Karpas-422 (cell line): ENCODE data around the gene RBM47. TPM values are rescaled to one million over a fixed set of nuclear protein-coding genes. Genes with fewer than 3 reads are reported as not detected.
A peak's percentile ranks its signal among the peaks of the same experiment; 100 is the strongest.

Source experiments
- DNase-seq: peaks from one replicate; pipeline ENCODE4 v3.0.0-alpha.2; 2015
- H2AFZ ChIP-seq: fragments of 200-600 bp; sonication (generic); 2 replicates; pipeline ENCODE4 v1.6.1; 2014; ENCODE audit warnings: antibody characterized with exemption, low read length, mixed read lengths
- H3K27ac ChIP-seq: fragments of 200-600 bp; sonication (generic); 2 replicates; pipeline ENCODE4 v1.5.1; 2014; ENCODE audit warnings: mild to moderate bottlenecking, low read length, moderate library complexity
- H3K27me3 ChIP-seq: fragments of 200-600 bp; sonication (generic); 2 replicates; pipeline ENCODE4 v1.6.1; 2014; ENCODE audit warnings: low read length, mixed read lengths
- H3K36me3 ChIP-seq: fragments of 200-600 bp; sonication (generic); 2 replicates; pipeline ENCODE4 v1.6.1; 2014; ENCODE audit warnings: low read length, mixed read lengths; ENCODE audit not compliant: insufficient read depth
- H3K4me1 ChIP-seq: fragments of 200-600 bp; sonication (generic); 2 replicates; pipeline ENCODE4 v1.6.1; 2014; ENCODE audit warnings: mild to moderate bottlenecking, low read length, mixed read lengths
- H3K4me2 ChIP-seq: fragments of 200-600 bp; sonication (generic); 2 replicates; pipeline ENCODE4 v1.6.1; 2014; ENCODE audit warnings: low read length, low read depth, mild to moderate bottlenecking; ENCODE audit not compliant: poor library complexity, severe bottlenecking
- H3K4me3 ChIP-seq: fragments of 200-600 bp; sonication (generic); 2 replicates; pipeline ENCODE4 v1.5.1; 2014; ENCODE audit warnings: mild to moderate bottlenecking, antibody characterized with exemption, low read length, mixed read lengths
- H3K79me2 ChIP-seq: fragments of 200-600 bp; sonication (generic); 2 replicates; pipeline ENCODE4 v1.6.1; 2014; ENCODE audit warnings: mild to moderate bottlenecking, low read length, mixed read lengths
- H3K9ac ChIP-seq: fragments of 200-600 bp; sonication (generic); 2 replicates; pipeline ENCODE4 v1.6.0; 2014; ENCODE audit warnings: low read length
- H3K9me2 ChIP-seq: fragments of 200-600 bp; sonication (generic), shearing (Covaris generic); replicated peaks from 2 replicates; pipeline ENCODE4 v1.6.0; 2014; ENCODE audit warnings: mild to moderate bottlenecking, low read length, moderate library complexity; ENCODE audit not compliant: insufficient read depth
- H3K9me3 ChIP-seq: fragments of 300-700, 200-600 bp; sonication (generic); 2 replicates; pipeline ENCODE4 v1.6.1; 2014; ENCODE audit warnings: low read length, mixed read lengths
- H4K20me1 ChIP-seq: fragments of 200-600 bp; sonication (generic); 2 replicates; pipeline ENCODE4 v1.6.1; 2014; ENCODE audit warnings: mild to moderate bottlenecking, antibody characterized with exemption, low read length, low read depth; ENCODE audit not compliant: insufficient read depth
- total RNA-seq: library from RNA; depleted of rRNA; stranded (reverse); fragments of >200 nt; shearing (Covaris generic); gene quantifications from 2 replicates; pipeline ENCODE4 v1.2.3, GENCODE V29; 2014; ENCODE audit warnings: low replicate concordance

RBM47 gene
- total RNA-seq, 1 experiment from 2014 or later = not detected

DNA sequence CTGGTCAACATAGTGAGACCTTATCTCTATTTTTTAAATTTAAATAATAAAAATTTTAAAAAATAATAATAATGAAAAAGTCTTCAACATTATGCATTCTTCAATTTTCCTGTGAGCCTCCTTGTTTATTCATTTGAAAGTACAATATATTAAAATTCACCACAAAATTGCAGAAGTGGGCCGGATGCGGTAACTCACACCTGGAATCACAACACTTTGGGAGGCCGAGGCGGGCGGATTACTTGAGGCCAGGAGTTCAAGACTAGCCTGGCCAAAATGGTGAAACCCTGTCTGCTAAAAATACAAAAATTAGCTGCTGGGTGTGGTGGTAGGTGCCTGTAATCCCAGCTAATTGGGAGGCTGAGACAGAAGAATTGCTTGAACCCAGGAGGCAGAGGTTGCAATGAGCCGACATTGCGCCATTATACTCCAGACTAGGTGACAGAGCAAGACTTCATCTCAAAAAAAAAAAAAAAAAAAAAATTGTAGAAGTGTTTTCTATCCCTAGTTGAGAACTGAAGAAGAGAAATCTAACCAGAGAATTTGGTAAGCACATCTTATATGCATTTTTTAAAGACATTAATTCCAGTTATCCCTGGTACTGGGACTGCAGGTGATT, 56.9 kb downstream of the RBM47 start:
- H3K27me3 ChIP-seq = no peaks in the 10 kb centered on the region
- H3K27ac ChIP-seq = no peak overlapping the region
- H4K20me1 ChIP-seq = no peaks in the 10 kb centered on the region
- H3K79me2 ChIP-seq = no peaks in the 10 kb centered on the region
- H2AFZ ChIP-seq = no peak overlapping the region
- no peak for DNase-seq
- H3K9me3 ChIP-seq = no peaks in the 10 kb centered on the region
- no peak overlapping the region for H3K4me2 ChIP-seq
- peaks cover 3% of the 10 kb centered on the region; the same call in 1 of the 2 replicates for H3K4me1 ChIP-seq
- H3K4me3 ChIP-seq = no peak overlapping the region
- no peaks in the 10 kb centered on the region for H3K36me3 ChIP-seq
- no peak overlapping the region for H3K9ac ChIP-seq
- H3K9me2 ChIP-seq = no peaks in the 10 kb centered on the region

DNA sequence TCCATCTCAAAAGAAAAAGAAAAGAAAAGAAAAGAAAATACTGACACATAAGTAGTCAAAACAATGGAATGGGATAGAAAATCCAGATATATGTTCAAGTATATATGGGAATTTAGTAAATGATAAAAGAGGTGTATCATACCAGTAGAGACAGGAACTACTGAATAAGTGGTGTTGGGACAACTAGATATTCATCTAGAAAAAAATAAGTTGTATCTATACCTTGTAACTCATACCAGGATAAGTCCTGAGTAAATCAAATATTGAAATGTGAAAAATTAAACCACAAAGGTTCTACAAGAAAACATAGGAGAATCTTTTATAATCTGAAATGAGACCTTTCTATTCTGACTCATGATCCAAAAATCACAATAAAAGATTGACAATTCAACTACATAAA, 58.5 kb downstream of the RBM47 start:
- Histone ChIP-seq H3K79me2 (no peaks in the 10 kb centered on the region), H3K27me3 (no peaks in the 10 kb centered on the region), H4K20me1 (no peaks in the 10 kb centered on the region), H3K9me3 (no peaks in the 10 kb centered on the region), H3K4me3 (no peak overlapping the region), H3K9me2 (no peaks in the 10 kb centered on the region), H3K4me1 (peaks cover 3% of the 10 kb centered on the region; the same call in 1 of the 2 replicates), H3K27ac (no peak overlapping the region), H3K9ac (no peak overlapping the region), H3K4me2 (no peak overlapping the region), H3K36me3 (no peaks in the 10 kb centered on the region), H2AFZ (no peak overlapping the region)
- no peak for DNase-seq

DNA sequence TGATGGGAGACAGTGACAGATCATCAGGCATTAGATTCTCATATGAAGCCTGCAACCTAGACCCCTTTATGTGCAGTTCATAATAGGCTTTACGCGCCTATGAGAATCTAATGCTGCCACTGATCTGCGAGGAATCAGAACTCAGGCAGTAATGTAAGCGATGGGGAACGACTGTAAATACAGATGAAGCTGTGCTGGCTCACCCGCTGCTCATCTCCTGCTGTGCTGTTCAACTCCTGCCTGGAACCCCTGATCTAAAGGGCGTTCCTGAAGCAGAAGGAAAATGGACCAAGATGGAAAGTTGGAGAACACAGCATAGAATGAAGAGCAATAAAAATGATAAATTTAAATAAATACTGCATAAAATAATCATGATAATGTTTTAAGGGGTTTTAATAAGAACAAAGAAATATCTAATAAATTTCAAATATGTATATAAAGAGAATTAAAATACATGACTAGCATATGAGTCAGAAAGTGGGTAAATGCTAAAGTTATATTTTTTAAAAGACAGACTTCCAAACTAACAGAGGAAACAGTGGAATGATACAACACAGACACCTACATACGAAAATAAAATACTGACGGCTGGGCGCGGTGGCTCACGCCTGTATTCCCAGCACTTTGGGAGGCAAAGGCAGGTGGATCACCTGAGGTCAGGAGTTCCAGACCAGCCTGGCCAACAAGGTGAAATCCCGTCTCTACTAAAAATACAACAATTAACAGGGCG, 59.2 kb downstream of the RBM47 start:
- Histone ChIP-seq H3K4me3 (no peak overlapping the region), H3K4me2 (no peak overlapping the region), H2AFZ (no peak overlapping the region), H3K36me3 (no peaks in the 10 kb centered on the region), H3K9me2 (no peaks in the 10 kb centered on the region), H3K79me2 (no peaks in the 10 kb centered on the region), H3K4me1 (peaks cover 3% of the 10 kb centered on the region; the same call in 1 of the 2 replicates), H3K9ac (no peak overlapping the region), H3K27ac (no peak overlapping the region), H3K27me3 (no peaks in the 10 kb centered on the region), H3K9me3 (no peaks in the 10 kb centered on the region), H4K20me1 (no peaks in the 10 kb centered on the region)
- no peak for DNase-seq

DNA sequence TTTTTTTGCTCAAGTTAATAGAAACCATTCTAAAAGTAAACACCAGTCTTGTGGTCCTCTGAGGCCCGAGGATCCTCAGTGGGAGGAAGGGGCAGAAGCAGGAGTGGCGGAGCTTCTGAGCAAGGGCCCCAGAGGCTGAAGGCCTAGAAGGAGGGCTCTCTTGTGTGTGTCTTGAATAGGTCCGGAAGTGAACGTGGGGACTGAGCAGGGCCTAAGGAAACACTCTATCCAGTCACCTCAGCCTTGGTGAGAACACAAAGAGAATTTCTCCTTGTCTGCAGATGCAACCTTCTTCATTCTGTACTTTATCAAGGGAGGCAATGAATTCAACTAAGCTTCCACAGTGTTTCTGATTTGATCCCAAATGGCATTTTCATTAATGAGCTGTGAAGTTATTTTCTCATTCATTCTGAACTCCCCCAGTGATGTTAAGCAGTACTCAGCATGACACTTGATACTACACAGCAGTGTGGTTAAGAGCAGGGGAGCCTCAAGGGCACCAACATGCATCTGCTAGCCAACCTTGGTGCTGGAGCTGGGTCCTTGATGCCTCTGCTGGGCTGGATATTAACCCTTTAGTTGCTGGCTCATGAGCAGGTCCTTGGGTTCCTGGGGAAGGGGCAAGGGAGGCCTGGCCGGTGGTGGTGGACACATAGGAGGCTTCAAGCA, 64.7 kb downstream of the RBM47 start:
- Histone ChIP-seq H3K36me3 (no peaks in the 10 kb centered on the region), H3K79me2 (no peaks in the 10 kb centered on the region), H3K9ac (no peak overlapping the region), H3K9me2 (no peaks in the 10 kb centered on the region), H3K4me3 (no peak overlapping the region), H3K4me1 (no peaks in the 10 kb centered on the region; the same call in 1 of the 2 replicates), H3K27me3 (no peaks in the 10 kb centered on the region), H4K20me1 (no peaks in the 10 kb centered on the region), H3K27ac (no peak overlapping the region), H3K4me2 (no peak overlapping the region), H2AFZ (no peak overlapping the region), H3K9me3 (no peaks in the 10 kb centered on the region)
- no peak for DNase-seq

DNA sequence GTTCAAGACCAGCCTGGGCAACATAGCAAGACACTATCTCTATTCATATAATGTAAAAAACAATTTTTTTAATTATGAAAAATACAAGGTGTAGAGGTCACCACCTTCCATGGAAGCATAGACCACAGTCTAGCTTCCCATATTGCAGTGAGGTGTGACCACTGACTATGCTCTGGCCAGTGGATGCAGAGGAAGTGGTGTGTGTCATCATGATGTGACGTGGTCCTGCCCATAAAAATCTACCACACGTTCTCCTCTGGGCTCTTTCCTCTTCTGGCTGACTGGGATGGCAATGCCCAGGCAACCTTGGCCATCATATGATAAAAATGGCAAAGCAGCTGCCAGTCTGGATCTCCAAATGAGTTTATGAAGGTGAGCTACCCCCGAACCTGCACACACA, 65.7 kb downstream of the RBM47 start:
- DNase-seq = no peak
- no peaks in the 10 kb centered on the region for H4K20me1 ChIP-seq
- no peaks in the 10 kb centered on the region for H3K79me2 ChIP-seq
- H3K36me3 ChIP-seq = no peaks in the 10 kb centered on the region
- H3K4me3 ChIP-seq = no peak overlapping the region
- H3K27ac ChIP-seq = no peak overlapping the region
- H3K9ac ChIP-seq = no peak overlapping the region
- H3K27me3 ChIP-seq = no peaks in the 10 kb centered on the region
- no peaks in the 10 kb centered on the region for H3K9me2 ChIP-seq
- H3K9me3 ChIP-seq = no peaks in the 10 kb centered on the region
- no peaks in the 10 kb centered on the region; the same call in 1 of the 2 replicates for H3K4me1 ChIP-seq
- H2AFZ ChIP-seq = 0 out of 2 replicates have a peak overlapping the region, but pooled peaks have one; percentile 36
- H3K4me2 ChIP-seq = no peak overlapping the region

DNA sequence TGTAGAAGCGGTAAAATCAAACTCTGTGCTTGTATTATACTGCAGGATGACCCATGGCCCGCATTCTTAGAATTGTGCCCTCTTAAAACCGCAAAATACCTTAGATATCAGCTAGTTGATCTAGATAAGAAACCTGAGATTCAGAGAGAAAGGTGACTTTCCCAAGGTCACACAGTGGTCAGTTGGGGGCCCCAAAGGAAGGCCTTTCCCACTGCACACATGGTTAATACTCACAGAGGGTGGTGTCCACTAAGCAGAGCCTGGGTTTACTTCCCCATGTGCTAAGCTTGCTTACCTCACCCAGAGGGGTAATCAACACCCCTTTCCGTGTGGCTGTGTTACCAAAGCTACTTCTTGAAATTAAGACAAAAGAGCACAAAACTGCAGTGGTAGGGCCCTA, 66.3 kb downstream of the RBM47 start:
- DNase-seq = no peak
- no peaks in the 10 kb centered on the region; the same call in 1 of the 2 replicates for H3K4me1 ChIP-seq
- no peak overlapping the region for H2AFZ ChIP-seq
- H3K27me3 ChIP-seq = no peaks in the 10 kb centered on the region
- no peak overlapping the region for H3K27ac ChIP-seq
- H3K4me2 ChIP-seq = no peak overlapping the region
- no peaks in the 10 kb centered on the region for H3K36me3 ChIP-seq
- H3K79me2 ChIP-seq = no peaks in the 10 kb centered on the region
- no peaks in the 10 kb centered on the region for H3K9me3 ChIP-seq
- no peak overlapping the region for H3K4me3 ChIP-seq
- H4K20me1 ChIP-seq = no peaks in the 10 kb centered on the region
- H3K9ac ChIP-seq = no peak overlapping the region
- H3K9me2 ChIP-seq = no peaks in the 10 kb centered on the region

DNA sequence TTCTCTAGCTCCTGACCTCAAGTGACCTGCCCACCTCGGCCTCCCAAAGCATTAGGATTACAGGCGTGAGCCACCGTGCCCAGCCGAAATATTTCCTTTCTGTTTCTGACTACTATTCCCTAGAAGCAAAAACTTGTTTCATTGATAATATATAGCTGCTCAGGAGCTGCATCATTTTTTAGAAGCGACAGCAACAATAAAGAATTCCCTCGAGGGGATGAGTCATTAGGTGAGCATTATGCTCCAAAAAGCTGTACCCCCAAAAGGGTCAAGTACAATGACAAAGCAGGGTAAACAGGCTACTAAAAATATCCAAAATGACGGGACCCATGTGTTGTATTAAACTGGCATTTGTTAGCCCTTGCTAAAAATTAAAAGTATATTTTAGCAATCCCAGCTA, 67.0 kb downstream of the RBM47 start:
- Histone ChIP-seq H3K79me2 (no peaks in the 10 kb centered on the region), H3K36me3 (no peaks in the 10 kb centered on the region), H3K9me2 (no peaks in the 10 kb centered on the region), H3K27ac (no peak overlapping the region), H3K9ac (no peak overlapping the region), H3K4me1 (no peaks in the 10 kb centered on the region; the same call in 1 of the 2 replicates), H4K20me1 (no peaks in the 10 kb centered on the region), H2AFZ (no peak overlapping the region), H3K4me2 (no peak overlapping the region), H3K4me3 (no peak overlapping the region), H3K27me3 (no peaks in the 10 kb centered on the region), H3K9me3 (no peaks in the 10 kb centered on the region)
- DNase-seq = no peak

DNA sequence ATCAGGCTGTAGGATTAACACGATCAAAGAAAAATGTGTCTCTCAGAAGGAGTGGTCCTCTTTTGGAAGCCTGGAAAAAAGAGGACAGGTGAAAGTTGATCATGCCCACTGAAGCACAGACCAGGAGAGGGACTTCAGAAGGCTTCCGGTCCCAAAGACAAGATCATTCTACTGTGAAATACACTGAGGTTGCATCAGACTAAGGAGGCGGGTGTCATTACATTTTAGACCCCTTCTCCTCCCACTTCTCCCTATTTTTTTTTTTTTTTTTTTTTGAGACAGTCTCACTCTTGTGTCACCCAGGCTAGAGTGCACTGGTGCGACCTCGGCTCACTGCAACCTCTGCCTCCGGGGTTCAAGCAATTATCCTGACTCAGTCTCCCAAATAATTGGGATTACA, 67.5 kb downstream of the RBM47 start:
- no peaks in the 10 kb centered on the region for H3K79me2 ChIP-seq

More for the DNA sequence above, 67.5 kb downstream of the RBM47 start:
- Histone ChIP-seq H3K4me1 (no peaks in the 10 kb centered on the region; the same call in 1 of the 2 replicates), H3K9me2 (no peaks in the 10 kb centered on the region), H3K27ac (no peak overlapping the region), H3K4me2 (no peak overlapping the region), H3K9ac (no peak overlapping the region), H4K20me1 (no peaks in the 10 kb centered on the region), H3K9me3 (no peaks in the 10 kb centered on the region), H2AFZ (no peak overlapping the region), H3K36me3 (no peaks in the 10 kb centered on the region), H3K4me3 (no peak overlapping the region), H3K27me3 (no peaks in the 10 kb centered on the region)
- no peak for DNase-seq
